Spleen (tissue), 11 donors: ENCODE data around the gene SPON1. TPM values are rescaled to one million over a fixed set of nuclear protein-coding genes. Genes with fewer than 3 reads are reported as not detected.

Experiments
- DNase-seq: peaks from one replicate; pipeline ENCODE4 v3.0.0-alpha.2; 2020
- H3K27ac ChIP-seq, 8 donors: fragments of 200-600 bp; sonication (generic) in 7 of 8; 1 replicate in 4 of 8; 2 replicates in 4 of 8; pipeline versions ENCODE4 v1.5.0 to v1.8.0; 2016 to 2021; ENCODE audit warnings: inconsistent platforms in 4 of 8, mild to moderate bottlenecking in 4 of 8, moderate library complexity in 1 of 8
- H3K27me3 ChIP-seq, 7 donors: fragments of 200-600 bp; sonication (generic) in 6 of 7; replicated peaks in 1 of 7; 1 replicate in 4 of 7; 2 replicates in 3 of 7; pipeline versions ENCODE4 v1.5.0 to v1.8.0; 2016 to 2021; ENCODE audit warnings: inconsistent platforms in 3 of 7, mild to moderate bottlenecking in 1 of 7
- H3K36me3 ChIP-seq, 6 donors: fragments of 200-600 bp; sonication (generic) in 5 of 6; 1 replicate in 4 of 6; 2 replicates in 2 of 6; pipeline versions ENCODE4 v1.5.0 to v1.8.0; 2016 to 2021; ENCODE audit warnings: inconsistent platforms in 2 of 6
- H3K4me1 ChIP-seq, 6 donors: fragments of 200-600 bp; sonication (generic) in 5 of 6; 1 replicate in 3 of 6; 2 replicates in 3 of 6; pipeline versions ENCODE4 v1.5.0 to v1.8.0; 2016 to 2021; ENCODE audit warnings: inconsistent platforms in 3 of 6
- H3K4me3 ChIP-seq, 8 donors: fragments of 200-600 bp; sonication (generic) in 7 of 8; 1 replicate in 4 of 8; 2 replicates in 4 of 8; pipeline versions ENCODE4 v1.5.0 to v1.8.0; 2016 to 2021; ENCODE audit warnings: inconsistent platforms in 4 of 8, mild to moderate bottlenecking in 4 of 8, moderate library complexity in 2 of 8
- H3K9me3 ChIP-seq, 8 donors: fragments of 200-600 bp; sonication (generic) in 7 of 8; 1 replicate in 4 of 8; 2 replicates in 4 of 8; pipeline versions ENCODE4 v1.5.0 to v1.8.0; 2016 to 2021; ENCODE audit warnings: inconsistent platforms in 4 of 8
- POLR2A ChIP-seq, 3 donors: fragments of 450-650 bp; IDR thresholded peaks; one replicate each; pipeline ENCODE4 v1.5.1; 2017; ENCODE audit warnings: antibody characterized with exemption in 3 of 3, mild to moderate bottlenecking in 1 of 3
- POLR2AphosphoS5 ChIP-seq, 3 donors: sonication (generic); formaldehyde crosslinking; IDR thresholded peaks; one replicate each; pipeline ENCODE4 v1.5.1; 2017; ENCODE audit warnings: antibody characterized with exemption in 3 of 3
- WGBS, 5 donors: extraction: QIAGEN DNeasy Blood & Tissue Kit in 3 of 5; methylation state at CpG; one replicate each; pipeline versions ENCODE4 v1.1.5 to v1.1.7; 2013 to 2018; 5-methylcytosine and 5-hydroxymethylcytosine counted together
- intact Hi-C: fragments of 100-400 bp; cut with DNase I; formaldehyde crosslinking; loops from one replicate; pipeline ENCODE4 v1.15.0; 2023; ENCODE audit warnings: low total_unique reads
- polyA plus RNA-seq, 3 donors: library from polyadenylated mRNA; stranded (reverse); fragments of 200-250 nt; gene quantifications; one replicate each; pipeline ENCODE4 v1.2.1, GENCODE V29; 2013
- total RNA-seq, 7 donors: library from RNA; depleted of rRNA in 3 of 7; stranded (reverse); fragments of >200 nt in 3 of 7; fragmentation: NEBNext Ultra II Directional in 4 of 7; extraction: Animal tissue kit (Norgen Biotek cat#: 25700) in 4 of 7; gene quantifications; one replicate each; pipeline versions ENCODE4 v1.1.0 to v1.2.1, GENCODE V29; 2016 to 2021
- TF ChIP-seq, protein P1 (sequence below), 11 experiments: fragments of 200-600 bp in 7 of 11; fragments of 450-650 bp in 4 of 11; sonication (generic) in 4 of 11; IDR thresholded peaks in 8 of 11; conservative IDR thresholded peaks in 3 of 11; 1 replicate in 7 of 11; 2 replicates in 4 of 11; pipeline versions ENCODE4 v1.4.0 to v1.8.0; 2016 to 2021; ENCODE audit warnings: antibody characterized with exemption in 11 of 11, inconsistent platforms in 4 of 11, mild to moderate bottlenecking in 1 of 11
- donor health status: healthy with polysubstance abuse.
- donor health status: DM: no; HTN: no; CAD: no; lungs with moderate emphysema.
- donor health status: DM: no; HTN: no; CAD: no.
- donor health status: Bipolar disorder and iron deficiency.
- donor health status: healthy.
- donor health status: DM: no; HTN: no; CAD: no.
- donor health status: DM: yes; HTN: yes; CAD: no.

Gene SPON1
- total and polyA plus RNA-seq, 10 donors = 0.72 to 99.2 (median 10.1) TPM

DNA sequence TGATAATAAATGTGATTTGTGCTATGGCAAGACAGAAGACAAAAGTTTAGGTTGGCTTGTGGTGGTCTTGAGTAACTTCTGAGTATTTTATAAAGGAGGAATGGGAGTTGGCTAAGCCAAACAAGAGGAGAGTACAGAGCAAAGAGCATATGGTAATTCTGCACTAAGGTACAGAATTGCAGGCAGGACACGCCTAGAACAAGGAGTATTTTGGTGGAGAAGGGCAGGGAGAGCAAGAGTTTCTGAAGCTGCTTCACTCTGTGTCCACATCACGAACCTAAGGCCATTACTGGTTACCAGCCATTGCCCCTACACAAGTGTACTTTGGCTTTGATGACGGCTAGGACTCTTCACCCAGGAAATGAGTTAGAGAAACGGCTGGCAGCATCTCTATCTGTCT, 170.9 kb downstream of the SPON1 start:
- no peak for DNase-seq
- Histone ChIP-seq H3K9me3 (peaks cover 0 to 10% (median 3%) of the 10 kb centered on the region in 8 donors), H3K4me3 (no peak overlapping the region), H3K27me3 (no peaks in the 10 kb centered on the region), H3K27ac (no peak overlapping the region), H3K36me3 (no peaks in the 10 kb centered on the region), H3K4me1 (no peaks in the 10 kb centered on the region)
- intact Hi-C loops = no loop called here
- 66 to 87% (median 79%) methylated on average over 4 of the region's 4 CpGs for WGBS, 5 donors
- TF ChIP-seq POLR2A (IDR thresholded peaks at IDR 0.05) = no peak
- no peak for TF ChIP-seq POLR2AphosphoS5 (IDR thresholded peaks at IDR 0.05)
- TF ChIP-seq, protein P1, sequence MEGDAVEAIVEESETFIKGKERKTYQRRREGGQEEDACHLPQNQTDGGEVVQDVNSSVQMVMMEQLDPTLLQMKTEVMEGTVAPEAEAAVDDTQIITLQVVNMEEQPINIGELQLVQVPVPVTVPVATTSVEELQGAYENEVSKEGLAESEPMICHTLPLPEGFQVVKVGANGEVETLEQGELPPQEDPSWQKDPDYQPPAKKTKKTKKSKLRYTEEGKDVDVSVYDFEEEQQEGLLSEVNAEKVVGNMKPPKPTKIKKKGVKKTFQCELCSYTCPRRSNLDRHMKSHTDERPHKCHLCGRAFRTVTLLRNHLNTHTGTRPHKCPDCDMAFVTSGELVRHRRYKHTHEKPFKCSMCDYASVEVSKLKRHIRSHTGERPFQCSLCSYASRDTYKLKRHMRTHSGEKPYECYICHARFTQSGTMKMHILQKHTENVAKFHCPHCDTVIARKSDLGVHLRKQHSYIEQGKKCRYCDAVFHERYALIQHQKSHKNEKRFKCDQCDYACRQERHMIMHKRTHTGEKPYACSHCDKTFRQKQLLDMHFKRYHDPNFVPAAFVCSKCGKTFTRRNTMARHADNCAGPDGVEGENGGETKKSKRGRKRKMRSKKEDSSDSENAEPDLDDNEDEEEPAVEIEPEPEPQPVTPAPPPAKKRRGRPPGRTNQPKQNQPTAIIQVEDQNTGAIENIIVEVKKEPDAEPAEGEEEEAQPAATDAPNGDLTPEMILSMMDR (IDR thresholded peaks at IDR 0.05 in 8 of 11, conservative IDR thresholded peaks at IDR 0.05 in 3 of 11) = no peak

DNA sequence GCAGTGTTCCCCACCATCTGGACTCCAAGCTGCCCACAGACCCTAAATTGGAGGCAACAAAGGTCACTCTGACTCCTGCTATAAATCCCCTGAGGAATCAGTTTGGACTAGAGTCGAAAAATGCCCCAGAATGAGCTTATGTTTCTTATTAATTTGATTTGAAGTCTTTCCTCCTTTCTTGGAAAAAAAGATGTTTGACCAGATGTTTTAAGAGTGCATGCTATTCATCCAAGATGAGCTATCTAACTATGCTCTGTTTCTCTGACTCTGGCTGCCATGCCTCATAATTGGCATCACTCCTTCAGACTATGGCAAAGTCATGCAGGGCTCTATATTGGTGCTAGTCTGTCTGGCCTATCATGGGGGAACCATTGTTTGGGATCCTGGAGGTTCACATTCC, 174.0 kb downstream of the SPON1 start:
- Histone ChIP-seq H3K36me3 (no peaks in the 10 kb centered on the region), H3K4me3 (no peak overlapping the region), H3K9me3 (no peaks in the 10 kb centered on the region), H3K4me1 (no peaks in the 10 kb centered on the region), H3K27me3 (no peaks in the 10 kb centered on the region), H3K27ac (no peak overlapping the region)
- TF ChIP-seq POLR2AphosphoS5 (IDR thresholded peaks at IDR 0.05) (no peak), POLR2A (IDR thresholded peaks at IDR 0.05) (no peak)
- TF ChIP-seq, protein P1 (IDR thresholded peaks at IDR 0.05 in 8 of 11, conservative IDR thresholded peaks at IDR 0.05 in 3 of 11) = no peak
- intact Hi-C loops = no loop called here
- 43 to 85% (median 50%) methylated on average over 1 of the region's 1 CpG for WGBS, 5 donors
- DNase-seq = no peak

DNA sequence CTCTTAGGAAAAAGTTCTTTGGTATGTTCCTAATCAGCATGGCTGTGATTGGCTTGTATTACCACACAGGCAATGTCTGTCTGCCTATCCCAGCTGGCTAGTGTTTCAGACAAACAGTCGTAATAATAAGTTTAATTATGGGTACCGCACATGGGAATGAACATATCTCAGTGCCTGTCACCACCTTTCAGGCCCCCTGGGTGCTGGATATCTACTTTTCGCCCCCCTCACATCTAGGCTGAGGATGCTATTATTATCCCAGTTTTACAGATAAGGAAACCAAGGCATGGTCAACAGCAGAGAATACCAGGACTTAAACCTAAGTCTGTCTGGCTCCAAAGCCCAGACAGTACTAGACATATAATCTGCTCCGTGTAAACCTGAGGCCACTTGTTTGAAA, 174.8 kb downstream of the SPON1 start:
- no peaks in the 10 kb centered on the region for H3K36me3 ChIP-seq
- H3K4me1 ChIP-seq = no peaks in the 10 kb centered on the region
- H3K27me3 ChIP-seq = no peaks in the 10 kb centered on the region
- H3K4me3 ChIP-seq = no peak overlapping the region
- WGBS, 5 donors = 76 to 93% (median 86%) methylated on average over 4 of the region's 4 CpGs
- H3K27ac ChIP-seq = no peak overlapping the region
- TF ChIP-seq, protein P1 (IDR thresholded peaks at IDR 0.05 in 8 of 11, conservative IDR thresholded peaks at IDR 0.05 in 3 of 11) = no peak
- no peak for TF ChIP-seq POLR2AphosphoS5 (IDR thresholded peaks at IDR 0.05)
- no peak for TF ChIP-seq POLR2A (IDR thresholded peaks at IDR 0.05)
- DNase-seq = no peak
- intact Hi-C loops = no loop called here
- no peaks in the 10 kb centered on the region for H3K9me3 ChIP-seq

DNA sequence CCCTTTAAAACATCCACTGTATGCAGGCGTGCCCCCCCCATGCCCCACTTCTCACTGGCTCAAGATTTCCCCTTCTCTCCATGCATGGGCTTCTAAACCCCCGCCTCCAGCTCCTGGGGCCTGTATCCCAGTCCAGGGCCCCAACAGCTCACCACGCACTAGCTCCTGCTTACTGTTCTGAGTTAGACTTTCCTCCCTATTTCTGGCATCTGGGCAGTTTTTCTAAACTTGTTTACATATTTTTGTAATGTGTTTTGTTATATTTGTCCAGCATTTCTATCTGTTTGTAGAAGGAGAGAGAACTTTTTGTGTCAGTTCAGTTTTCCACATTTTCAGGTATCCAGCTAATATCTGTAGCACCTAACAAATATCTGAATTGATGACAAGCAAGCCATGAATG, 178.5 kb downstream of the SPON1 start:
- Histone ChIP-seq H3K9me3 (no peaks in the 10 kb centered on the region), H3K36me3 (no peaks in the 10 kb centered on the region), H3K4me3 (no peak overlapping the region), H3K27ac (no peak overlapping the region), H3K27me3 (no peaks in the 10 kb centered on the region), H3K4me1 (no peaks in the 10 kb centered on the region)
- intact Hi-C loops = no loop called here
- no peak for TF ChIP-seq POLR2A (IDR thresholded peaks at IDR 0.05)
- DNase-seq = no peak
- 69 to 97% (median 87%) methylated on average over 3 of the region's 3 CpGs for WGBS, 5 donors

DNA sequence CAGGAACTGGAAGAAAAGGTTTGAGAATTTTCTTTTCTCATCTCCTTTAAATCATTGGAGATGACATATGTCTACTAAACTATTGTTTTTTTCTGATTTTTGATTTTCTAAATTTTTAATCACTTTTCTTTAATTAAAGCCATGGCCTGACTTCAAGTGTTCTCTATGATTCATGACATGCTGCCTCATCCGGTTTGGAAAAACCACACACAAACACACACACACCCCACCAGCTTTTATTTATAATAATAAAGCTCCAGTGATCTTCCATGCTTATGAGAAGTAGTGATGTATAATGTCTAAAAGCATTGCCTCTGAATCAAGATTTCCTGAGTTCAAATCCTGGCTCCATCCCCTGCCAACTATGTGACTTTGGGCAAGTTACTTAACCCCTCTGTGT, 179.2 kb downstream of the SPON1 start:
- 48 to 83% (median 70%) methylated on average over 1 of the region's 1 CpG for WGBS, 5 donors
- Histone ChIP-seq H3K4me3 (no peak overlapping the region), H3K4me1 (no peaks in the 10 kb centered on the region), H3K36me3 (no peaks in the 10 kb centered on the region), H3K27ac (no peak overlapping the region), H3K27me3 (no peaks in the 10 kb centered on the region), H3K9me3 (no peaks in the 10 kb centered on the region)
- no peak for DNase-seq
- TF ChIP-seq POLR2A (IDR thresholded peaks at IDR 0.05) (no peak), POLR2AphosphoS5 (IDR thresholded peaks at IDR 0.05) (no peak)
- TF ChIP-seq, protein P1 (IDR thresholded peaks at IDR 0.05 in 8 of 11, conservative IDR thresholded peaks at IDR 0.05 in 3 of 11) = no peak
- intact Hi-C loops = no loop called here
